KOPT-K1 (cell line): Measurements from ENCODE around the gene NNMT.

Source experiments
- H3K27ac ChIP-seq: fragments of 200-600 bp; sonication (generic); 2 replicates; pipeline ENCODE4 v1.5.1; 2016; ENCODE audit warnings: antibody characterized with exemption, mild to moderate bottlenecking, low read depth, low read length; ENCODE audit not compliant: poor library complexity, severe bottlenecking
- H3K36me3 ChIP-seq: fragments of 200-600 bp; sonication (generic); 2 replicates; pipeline ENCODE4 v1.5.1; 2017; ENCODE audit warnings: antibody characterized with exemption, mild to moderate bottlenecking, low read length, moderate library complexity; ENCODE audit not compliant: insufficient read depth
- H3K9me3 ChIP-seq: fragments of 200-600 bp; sonication (generic); 2 replicates; pipeline ENCODE4 v1.5.1; 2017; ENCODE audit warnings: antibody characterized with exemption, low read length, mild to moderate bottlenecking; ENCODE audit not compliant: insufficient read depth, poor library complexity, severe bottlenecking

NNMT gene

DNA sequence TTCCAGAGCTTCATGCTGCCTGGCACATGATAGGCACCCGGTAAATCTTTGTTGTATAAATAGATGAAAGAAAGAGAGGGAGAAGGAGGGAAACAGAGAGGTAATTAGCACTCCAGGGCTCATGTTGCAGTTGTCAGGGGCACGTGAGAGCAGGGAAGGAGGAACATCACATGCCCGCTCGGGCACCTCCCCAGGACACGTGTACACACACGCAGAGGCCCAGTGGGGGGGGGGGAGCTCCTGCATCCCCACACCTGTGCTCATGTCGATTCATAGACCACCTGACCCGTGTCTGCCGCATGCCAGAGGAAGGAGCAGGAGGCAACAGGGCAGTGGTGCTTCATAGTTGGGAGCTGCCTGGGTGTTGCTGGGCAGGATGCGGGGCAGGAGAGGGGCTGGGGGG is 37.1 kb upstream of the NNMT start:
- Histone ChIP-seq H3K9me3 (no peaks in the 10 kb centered on the region), H3K27ac (no peak overlapping the region), H3K36me3 (no peaks in the 10 kb centered on the region)

DNA sequence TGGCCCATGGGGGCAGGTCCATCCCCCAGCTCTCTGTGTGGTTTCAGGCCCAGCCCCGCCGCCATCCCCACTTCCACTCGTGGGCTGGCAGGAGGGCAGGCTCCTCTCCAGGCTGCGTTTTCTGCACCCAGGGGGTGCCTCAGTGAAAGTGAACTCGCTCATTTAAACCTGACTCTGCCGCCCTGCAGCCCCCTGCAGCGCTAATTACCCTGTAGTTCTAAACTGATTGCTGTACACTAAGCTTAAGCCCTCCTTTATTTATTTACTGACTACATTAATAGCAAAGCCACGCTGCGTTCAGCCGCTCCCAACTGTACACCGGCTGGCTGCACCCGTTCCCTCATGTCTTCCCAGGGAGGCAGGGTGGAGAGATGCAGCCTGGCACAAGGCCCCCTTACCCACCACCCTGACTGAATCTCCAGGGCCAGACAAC is 36.6 kb upstream of the NNMT start:
- no peak overlapping the region for H3K27ac ChIP-seq
- H3K36me3 ChIP-seq = no peaks in the 10 kb centered on the region
- no peaks in the 10 kb centered on the region for H3K9me3 ChIP-seq

DNA sequence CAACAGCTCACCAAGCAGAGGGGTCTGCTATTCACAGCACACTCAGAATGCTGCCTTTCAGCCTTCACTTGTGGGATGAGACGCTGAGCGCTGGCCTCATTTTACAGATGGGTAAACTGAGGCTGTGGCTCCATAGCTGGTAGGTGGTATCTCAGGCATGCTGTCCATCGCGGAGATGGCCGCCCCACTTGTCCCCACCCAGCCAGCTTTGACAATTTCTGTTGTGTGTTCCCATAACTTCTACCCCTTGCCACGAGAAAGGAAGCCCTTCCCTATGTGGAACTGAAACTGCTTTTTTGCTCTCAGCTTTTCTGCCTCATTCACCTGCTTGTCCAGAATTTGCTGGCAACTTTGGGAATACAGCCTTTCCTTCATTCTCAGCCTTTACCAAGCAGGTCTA is 36.1 kb upstream of the NNMT start:
- no peak overlapping the region for H3K27ac ChIP-seq
- H3K9me3 ChIP-seq = no peaks in the 10 kb centered on the region
- no peaks in the 10 kb centered on the region for H3K36me3 ChIP-seq

DNA sequence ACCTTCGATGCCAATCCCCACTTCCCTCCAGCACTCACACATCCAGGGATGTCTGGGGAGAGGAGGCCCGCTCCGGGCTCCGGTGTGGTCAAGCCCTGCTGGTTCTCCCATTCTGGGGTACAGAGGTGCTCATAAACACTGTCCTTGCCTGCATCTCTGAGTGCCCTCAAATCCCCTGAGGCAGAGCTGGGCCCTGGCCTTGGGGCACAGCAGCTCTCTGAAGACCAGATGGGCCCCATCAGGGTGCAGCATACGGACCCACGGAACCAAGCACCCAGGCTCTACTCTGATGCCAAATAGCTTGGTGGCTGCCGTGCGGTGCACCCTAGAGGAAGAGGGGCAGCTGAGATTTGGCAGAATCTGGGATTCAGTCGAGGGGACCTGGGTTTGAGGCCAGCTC is 35.7 kb upstream of the NNMT start:
- Histone ChIP-seq H3K9me3 (no peaks in the 10 kb centered on the region), H3K36me3 (no peaks in the 10 kb centered on the region), H3K27ac (no peak overlapping the region)

DNA sequence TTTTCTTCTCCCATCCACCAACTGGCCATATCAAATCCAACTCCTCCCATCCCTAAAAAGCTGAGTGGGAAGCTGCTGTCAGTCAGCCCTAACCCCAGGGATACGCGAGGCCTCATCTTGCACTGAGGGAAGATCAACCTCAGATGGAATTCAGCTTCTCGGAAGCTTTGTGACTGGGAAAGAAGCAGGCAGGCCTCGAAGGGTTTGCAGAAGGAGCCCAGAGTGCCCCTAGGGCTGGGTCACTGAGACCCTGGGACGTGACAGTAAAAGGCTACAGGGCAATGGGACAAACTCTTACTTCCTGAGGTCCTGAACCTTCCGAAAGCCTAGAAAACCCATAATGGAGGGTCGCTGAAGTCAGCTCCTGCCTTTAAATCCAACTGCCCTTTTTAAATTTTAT is 34.4 kb upstream of the NNMT start:
- H3K9me3 ChIP-seq = no peaks in the 10 kb centered on the region
- H3K27ac ChIP-seq = no peak overlapping the region
- no peaks in the 10 kb centered on the region for H3K36me3 ChIP-seq

DNA sequence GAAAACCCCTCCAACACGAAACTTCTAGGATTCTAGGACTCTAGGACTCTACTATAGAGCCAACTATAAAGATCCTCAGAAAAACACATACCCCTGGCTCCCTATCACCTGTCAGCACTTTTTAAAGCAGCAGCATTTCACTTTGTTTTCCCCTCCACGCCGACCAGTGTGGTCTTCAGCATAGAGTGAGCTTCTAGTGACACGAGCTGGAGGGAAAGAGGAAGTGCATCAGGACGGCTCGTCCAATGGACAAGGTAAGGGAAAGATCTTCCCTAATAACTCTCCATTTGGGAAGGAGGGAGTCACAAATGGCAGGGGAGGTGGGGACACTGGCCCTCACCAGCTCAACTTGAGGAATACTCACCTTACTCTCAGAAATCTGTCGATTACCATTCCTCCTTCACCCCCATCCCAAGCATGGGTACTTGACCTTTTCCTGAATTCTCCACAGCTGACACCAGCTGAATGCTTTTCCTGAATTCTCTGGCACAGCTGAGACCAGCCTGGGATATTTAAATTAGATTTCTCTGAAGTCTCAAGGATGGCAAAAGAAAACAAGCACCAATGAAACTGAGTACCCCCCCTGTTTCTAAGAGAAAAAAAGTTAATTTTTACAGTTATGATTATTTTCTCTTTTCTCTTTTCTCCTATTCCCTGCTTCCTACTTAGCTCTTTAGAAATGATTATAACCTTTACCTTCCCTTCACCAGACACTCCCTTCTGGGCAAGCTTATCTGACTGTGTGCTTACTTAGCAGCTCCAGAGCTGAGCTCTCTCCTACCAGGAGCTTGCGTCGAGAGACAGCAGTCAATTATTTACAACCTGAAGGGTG is 33.3 kb upstream of the NNMT start:
- Histone ChIP-seq H3K36me3 (no peaks in the 10 kb centered on the region), H3K27ac (no peak overlapping the region), H3K9me3 (no peaks in the 10 kb centered on the region)

DNA sequence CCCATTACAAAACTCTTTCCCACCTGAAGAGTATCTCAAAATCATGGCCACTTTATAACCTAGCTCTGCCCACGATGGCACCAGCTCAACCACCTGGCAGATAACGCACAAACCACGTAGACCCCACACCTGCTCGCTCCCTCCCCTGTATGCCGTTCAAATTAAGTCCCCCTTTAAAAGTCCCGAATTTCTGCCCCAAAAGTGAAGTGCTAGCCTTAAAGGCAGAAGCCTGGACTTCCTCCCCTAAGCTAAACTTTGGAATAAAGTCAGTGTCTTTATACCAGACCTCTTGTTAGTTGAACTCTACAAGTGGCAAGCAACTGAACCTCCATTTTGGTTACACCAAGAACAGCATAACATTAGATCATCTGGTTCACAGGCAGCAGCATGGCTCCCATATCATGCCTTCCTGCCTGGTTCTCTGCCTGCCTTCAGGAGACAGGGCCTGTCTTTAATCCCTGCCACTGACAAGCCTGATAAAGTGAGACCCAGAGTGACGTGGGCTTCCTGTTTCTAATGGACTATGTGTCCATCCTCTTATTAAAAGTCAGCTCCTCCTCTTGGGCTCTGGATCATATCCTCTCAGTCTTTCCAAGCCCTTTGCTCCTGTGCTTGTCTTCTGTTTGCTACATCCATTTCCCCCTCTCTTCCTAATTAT is 32.6 kb upstream of the NNMT start:
- Histone ChIP-seq H3K9me3 (no peaks in the 10 kb centered on the region), H3K36me3 (no peaks in the 10 kb centered on the region), H3K27ac (no peak overlapping the region)

DNA sequence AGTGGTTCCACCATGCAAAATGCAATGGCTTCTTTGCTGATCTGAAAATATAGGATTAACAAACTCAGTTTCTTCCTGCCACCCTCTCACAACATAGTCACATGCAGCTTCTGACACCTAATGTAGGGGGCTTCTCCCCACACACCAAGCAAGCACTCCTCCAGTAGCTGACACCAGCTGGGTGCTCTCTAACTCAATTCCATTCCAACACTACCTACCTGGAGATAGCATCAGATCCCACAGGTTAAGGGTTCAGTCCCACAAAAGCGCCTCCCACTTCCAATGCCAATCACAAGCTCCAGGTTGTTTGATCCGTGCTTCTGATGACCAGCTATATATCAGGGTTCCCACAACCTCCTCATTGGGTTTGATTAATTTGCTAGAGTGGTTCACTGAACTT is 31.8 kb upstream of the NNMT start:
- no peaks in the 10 kb centered on the region for H3K36me3 ChIP-seq
- H3K27ac ChIP-seq = no peak overlapping the region
- H3K9me3 ChIP-seq = no peaks in the 10 kb centered on the region

DNA sequence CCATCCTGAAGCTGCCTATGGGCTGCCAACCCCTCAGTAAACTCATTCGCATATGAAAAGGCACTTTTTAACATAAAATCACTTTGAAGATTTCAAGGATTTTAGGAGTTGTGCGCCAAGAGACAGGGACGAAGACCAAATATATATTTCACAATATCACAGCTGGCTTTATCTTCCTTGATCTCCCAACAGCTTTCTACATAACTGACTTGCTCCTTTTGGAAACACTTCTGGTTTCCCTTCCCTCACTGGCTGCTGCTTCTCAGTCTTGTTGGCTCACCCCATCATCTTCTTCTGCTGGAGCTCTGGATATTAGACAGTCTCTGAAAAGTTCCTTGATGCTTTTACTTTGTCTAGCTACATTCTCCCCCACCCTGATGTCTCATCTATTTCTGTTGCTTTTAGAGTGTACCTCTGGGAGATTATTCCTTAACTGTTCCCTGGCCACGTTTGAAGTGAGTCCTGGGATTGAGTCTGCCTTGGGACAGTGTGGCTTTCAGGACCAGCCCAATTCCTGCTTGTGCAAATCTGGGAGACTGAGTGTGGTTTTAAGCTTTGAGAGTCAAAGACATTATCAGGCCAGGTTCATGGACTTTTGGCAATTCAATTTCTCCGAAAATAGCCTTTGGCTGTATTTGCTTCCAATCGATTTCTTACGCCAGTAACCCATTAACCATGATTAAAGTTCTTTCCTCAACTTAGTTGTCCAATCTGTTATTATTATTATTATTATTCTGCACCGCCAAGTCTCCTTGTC is 30.9 kb upstream of the NNMT start:
- H3K36me3 ChIP-seq = no peaks in the 10 kb centered on the region
- H3K27ac ChIP-seq = no peak overlapping the region
- H3K9me3 ChIP-seq = no peaks in the 10 kb centered on the region

DNA sequence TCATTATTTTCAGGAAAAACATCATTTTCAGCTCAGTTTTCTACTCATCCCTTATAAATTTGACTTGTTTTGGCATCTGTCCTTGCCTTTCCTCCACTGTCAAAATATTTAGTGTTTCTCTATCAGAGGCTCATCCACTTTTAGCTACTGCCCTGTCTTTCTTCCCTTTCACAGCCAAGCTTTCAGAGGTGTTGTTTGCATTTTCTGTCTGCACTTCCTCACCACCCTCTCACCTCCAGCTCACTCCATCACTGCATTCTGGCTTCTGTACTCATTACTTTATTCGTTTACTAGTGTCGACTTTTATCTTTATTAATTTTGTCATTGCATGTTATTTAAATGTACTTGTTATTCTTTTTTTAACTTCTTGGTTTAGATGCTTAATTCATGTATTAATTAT is 26.7 kb upstream of the NNMT start:
- Histone ChIP-seq H3K9me3 (no peaks in the 10 kb centered on the region), H3K36me3 (no peaks in the 10 kb centered on the region)

DNA sequence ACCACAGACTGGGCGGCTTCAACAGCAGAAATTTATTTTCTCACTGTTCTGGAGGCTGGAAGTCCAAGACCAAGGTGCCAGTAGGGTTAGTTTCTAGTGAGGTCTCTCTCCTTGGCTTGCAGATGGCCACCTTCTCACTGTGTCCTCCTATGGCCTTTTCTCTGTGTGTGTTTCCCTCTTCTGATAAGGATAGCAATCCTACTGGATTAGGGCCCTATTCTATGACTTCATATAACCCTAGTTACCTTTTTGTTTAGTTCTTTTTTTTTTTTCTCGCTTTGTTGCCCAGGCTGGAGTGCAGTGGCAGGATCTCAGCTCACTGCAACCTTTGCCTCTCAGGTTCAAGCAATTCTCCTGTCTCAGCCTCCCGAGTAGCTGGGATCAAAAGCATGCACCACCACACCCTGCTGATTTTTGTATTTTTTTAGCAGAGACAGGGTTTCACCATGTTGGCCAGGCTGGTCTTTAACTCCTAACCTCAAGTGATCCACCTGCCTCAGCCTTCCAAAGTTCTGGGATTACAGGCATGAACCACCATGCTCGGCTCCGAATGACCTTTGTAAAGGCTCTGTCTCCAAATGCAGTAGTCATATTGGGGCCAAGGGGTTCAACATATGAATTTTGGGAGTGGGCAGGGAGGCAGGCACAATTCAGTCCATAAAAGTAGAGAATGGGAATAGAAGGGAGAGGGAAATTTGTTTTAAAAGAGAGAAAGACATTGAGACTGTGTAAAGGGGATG is 25.5 kb upstream of the NNMT start:
- H3K27ac ChIP-seq = no peak overlapping the region
- no peaks in the 10 kb centered on the region for H3K9me3 ChIP-seq
- H3K36me3 ChIP-seq = no peaks in the 10 kb centered on the region

More for the DNA sequence above, 26.7 kb upstream of the NNMT start:
- no peak overlapping the region for H3K27ac ChIP-seq

DNA sequence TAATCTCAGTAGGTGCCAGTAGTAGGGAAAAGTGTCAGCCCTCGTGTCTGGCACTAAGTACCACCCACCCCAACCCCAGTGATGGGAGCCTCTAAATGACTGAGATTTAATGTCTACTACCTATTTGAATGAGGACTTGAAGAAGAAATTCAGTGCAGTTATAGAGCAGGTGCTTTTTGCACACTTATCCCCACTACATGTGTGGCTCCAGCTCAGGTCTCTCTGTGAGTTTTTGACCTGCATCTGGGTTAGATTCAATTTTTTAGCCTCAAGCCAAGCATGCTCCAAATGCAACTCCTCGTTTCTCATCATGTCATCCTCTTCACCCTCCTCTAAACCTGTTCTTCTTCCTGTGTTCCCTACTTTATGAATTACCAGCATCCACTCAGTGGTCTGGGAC is 24.9 kb upstream of the NNMT start:
- Histone ChIP-seq H3K36me3 (no peaks in the 10 kb centered on the region), H3K9me3 (no peaks in the 10 kb centered on the region), H3K27ac (no peak overlapping the region)

DNA sequence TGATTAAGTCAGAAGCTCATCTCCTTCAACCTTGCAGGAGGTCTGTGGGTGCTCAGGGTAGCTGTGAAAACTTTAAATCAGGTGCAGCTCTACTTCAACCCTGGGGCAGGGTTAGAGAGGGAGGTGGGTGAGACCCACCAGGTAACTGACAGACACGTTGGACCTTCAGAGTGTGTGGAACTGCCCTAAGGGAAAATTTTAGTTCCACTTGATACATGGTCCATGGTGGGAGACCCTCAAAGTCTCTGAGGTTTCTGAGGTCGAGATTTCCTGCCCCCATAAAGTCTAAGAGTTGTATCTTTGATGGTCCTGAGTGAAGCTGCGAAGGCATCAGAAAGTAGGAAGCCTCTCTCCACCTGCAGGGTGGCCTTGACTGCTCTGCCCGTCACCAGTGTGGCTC is 23.9 kb upstream of the NNMT start:
- Histone ChIP-seq H3K36me3 (no peaks in the 10 kb centered on the region), H3K9me3 (no peaks in the 10 kb centered on the region), H3K27ac (no peak overlapping the region)

DNA sequence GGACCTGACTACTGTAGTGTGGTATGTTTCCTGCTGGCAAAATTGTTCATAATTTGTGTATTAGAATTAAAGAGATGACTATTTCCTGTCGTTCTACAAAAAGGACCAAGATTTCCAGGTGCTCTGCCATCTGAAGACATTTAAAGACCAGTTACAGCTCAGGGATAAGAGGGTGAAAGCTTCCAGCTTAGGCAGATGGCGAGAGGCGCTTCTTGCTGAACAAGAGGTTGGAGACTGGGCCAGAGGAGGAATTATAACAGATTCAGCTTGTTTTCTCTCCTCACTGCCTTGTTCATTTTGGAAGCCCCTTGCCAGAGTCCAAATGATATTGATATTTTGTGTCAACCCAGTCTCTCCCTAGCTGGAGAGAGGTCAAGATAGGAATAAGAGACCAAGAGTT is 23.1 kb upstream of the NNMT start:
- no peak overlapping the region for H3K27ac ChIP-seq
- no peaks in the 10 kb centered on the region for H3K36me3 ChIP-seq
- no peaks in the 10 kb centered on the region for H3K9me3 ChIP-seq
